ENCODE data around the gene LKAAEAR1.

LKAAEAR1 gene

DNA sequence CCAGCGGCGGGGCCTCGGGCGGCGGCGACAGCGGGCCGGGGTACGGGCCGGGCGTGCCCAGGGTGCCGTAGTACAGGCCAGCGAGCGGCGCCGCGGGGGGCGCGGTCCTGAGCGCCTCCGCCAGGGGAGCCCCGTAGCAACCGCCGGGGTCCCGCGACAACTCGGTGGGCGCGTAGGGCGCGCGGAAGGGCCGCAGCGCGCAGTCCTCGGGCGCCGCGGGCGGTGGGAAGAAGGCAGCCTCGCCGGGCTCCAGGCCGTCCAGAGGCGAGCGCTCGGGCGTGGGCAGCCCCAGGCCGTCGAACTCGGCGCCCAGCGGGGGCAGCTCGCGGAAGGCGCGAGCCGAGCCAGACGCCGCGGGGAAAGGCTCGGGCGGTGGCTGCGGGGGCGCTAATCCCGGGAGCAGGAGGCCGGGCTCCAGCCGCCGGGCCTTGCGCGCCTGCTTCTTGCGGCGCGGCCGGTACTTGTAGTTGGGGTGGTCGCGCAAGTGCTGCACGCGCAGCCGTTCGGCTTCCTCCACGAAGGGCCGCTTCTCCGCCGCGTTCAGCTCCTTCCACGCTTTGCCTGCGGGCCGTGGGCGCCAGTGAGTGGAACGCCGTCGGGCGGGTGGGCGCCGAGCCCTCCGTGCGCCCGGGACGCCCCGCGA lies 35.7 kb downstream of the LKAAEAR1 start:
- no peak for DNase-seq

DNA sequence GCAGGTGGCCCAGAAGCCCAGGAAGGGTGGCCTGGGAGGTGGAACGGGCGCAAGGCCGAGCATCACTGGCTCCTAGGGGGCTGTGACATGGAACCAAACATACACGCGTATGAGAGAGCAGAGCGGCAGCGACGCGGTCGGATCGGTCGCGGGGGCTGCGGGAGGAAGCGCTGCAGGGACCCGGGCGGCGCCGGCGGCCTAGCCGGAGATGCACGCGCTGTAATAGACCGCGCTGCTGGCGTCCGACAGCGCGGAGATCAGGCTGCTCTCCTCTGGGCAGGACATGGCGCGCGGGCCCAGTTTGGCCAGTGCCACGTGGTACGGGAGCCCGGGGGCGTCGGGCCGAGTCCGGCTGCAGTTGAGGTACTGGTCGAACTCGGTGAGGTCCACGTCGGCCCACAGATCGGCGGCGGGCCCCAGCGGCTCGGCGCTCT lies 36.2 kb downstream of the LKAAEAR1 start:
- DNase-seq = no peak

DNA sequence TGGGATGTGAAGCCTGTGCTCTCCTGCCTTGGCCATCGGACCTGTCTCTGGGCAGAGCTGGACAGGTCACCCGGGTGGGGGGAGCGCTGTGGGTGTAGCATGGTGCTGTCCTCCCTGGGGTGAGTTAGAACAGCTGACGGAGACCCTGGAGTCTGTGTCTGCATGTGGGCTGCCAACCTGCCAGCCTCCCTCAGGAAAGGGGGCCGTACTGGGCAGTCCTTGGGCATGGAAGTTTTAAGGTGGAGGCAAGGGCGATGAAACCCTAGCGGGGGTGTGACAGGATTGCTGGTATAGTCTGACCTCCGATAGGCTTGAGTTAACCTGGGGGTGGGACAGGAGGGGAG lies 37.2 kb downstream of the LKAAEAR1 start:
- DNase-seq = no peak

DNA sequence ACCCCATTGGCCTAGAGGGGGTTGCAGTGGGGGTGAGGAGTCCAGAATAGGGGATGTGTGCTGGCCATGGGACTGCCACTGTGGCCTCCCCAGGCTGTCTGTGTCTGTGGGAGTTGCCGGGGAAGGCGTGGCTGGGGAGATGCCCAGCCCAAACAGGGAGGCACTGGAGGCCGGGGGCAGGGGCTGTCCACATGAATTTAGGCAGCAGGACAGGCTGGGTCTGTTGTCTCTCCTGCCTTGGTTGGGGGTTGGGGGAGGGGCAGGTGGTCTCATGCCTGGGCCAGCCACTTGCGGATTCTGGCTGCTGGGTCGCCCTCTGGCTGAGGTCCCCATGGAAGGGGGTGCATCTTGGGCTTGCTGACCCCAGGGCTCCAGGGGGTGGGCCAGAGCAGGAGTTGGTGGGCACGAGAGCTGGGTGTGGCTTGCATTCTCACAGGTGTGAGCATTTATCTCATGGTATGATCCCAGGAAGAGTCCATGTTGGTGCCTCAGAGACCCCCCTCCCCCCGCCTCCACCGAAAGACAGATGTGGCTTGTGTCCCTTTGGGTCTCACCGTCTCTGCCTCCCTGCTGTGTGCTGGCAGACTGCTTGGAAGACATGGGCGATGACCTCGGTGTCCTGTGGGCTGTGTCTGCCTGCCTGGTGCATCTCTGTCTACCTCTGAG lies 38.7 kb downstream of the LKAAEAR1 start:
- DNase-seq = no peak

DNA sequence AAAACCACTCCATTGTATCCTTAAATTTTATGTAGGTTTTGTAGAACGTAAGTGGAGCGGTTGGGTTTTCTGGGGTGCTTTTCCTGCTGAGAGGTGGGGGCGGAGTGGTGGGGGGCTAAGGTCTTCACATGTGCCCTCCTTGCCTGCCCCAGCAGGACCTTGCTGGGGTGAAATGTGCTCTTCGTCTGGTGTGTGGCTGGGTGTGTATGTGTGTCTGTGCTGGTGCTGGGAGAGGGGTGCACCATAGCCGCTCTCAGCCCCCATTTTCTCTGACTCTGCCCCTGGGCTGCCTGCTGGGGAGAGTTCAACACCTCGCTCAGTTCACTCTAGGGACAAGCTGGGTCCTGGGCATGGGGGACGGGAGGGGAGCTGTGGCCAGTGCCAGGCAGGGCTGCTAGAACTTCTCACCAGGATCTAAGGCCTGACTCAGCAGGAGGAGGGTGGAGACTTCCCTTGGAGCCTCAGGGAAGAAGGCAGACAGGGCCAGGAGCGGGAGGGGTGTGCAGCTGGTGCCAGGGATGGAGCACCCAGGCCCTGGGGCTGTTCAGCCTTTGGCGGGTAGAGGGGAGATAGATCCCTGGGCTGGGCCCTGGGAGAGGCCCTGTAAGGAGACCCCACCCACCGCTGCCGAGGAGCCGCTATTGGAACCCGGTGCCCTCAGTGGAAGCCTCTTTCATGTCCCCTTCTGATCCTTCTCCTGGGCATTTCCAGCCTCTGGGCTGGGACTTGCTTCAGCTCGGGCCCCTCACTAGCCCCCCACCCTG lies 39.5 kb downstream of the LKAAEAR1 start:
- DNase-seq = no peak

DNA sequence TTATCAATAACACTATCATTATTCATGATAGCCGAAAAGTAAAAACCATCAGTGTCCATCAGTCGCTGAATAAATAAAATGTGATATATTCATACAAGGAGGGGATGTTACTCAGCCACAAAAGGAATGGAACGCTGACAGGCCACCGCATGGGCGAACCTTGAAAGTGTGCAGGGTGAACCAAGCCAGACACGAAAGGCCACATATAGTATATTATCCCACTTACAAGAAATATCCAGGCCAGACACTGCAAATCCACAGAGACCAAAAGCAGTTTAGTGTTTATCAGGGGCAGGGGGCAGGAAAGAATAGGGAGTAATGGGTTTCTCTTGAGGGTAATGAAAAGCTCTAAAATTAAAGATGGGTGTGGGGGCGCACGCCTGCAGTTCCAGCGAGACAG lies 40.4 kb downstream of the LKAAEAR1 start:
- no peak for DNase-seq

DNA sequence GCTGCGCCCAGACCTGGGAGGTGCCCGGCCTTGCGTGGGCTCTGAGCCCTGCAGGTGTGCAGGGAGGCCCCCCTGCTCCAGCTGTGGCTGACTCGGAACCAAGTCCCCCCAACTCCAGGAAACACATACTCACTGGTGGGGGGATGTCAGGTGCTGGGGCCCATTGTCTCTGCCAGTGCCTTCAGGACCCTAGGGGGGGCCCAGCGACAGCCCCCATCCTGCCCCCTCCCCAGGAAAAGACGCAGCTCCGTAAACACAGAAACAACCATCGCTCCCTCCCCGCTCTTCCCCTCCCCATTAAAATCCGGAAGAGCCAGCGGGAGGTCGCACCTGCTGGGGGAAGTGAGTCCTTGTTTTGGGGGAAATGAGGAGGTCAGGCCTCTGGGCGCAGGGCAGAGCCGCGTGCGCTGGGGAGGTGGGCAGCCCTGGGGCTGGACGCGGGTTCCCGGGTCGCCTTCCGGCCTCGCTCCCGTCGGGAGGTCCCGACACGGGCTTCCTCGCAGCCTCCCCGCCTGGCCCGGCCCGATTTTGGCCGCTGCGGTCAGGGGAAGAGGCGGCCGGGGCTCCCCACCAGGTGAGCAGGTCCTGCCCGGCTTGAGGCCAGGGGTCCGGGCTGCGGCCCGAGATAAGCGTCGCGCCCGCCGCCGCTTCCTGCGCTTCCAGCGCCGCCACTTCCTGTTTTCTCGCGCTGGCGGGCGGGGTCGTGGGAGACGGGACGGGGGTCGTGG lies 42.0 kb downstream of the LKAAEAR1 start:
- DNase-seq = no peak

DNA sequence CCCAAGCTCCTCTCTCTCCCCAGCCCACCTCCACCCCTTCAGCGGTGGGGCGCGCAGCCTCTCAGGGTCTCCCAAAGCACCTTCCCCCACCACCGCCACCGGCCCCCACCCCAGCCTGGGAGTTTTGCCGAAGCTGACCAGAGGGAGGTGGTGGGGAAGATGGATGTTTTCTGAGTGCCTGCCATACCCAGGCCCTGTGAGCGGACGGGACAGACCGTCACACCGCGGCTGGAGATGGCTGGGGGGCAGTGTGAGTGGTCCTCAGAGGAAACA lies 42.5 kb downstream of the LKAAEAR1 start:
- DNase-seq = no peak

DNA sequence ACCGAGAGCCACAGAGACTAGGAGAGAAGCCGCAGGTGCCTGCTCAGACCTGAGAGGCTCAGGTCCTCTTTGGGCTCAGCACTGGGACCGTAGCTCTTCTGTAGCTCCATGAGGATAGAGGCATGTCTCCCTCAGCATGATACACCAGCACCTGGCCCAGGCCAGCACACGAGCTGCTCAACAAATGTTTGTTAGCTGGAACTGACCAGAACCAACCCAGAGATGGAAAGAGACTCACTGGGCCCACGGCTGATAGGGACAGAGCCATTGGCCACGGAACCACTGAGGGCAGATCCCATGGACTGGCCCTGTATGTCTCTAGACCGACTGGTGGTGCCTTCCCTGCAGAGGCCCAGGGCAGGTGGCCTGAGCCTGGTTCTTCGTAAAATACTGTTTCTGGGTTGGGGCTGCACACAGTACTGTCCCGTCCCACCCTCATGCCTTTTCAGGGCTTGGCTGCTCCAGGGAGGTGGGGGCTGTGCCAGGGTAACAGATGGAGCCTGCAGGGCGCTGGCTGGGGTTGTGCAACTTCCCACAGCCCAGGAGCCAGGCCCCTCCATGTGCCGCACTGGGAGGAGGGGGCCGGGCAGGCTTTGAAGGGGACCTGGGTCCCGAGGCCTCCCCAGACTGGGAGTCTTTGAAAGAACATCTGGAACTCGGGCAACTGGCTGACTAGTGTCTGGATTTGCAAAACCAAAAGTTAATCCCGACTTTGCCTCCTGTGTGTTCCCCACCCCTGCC lies 43.0 kb downstream of the LKAAEAR1 start:
- no peak for DNase-seq

DNA sequence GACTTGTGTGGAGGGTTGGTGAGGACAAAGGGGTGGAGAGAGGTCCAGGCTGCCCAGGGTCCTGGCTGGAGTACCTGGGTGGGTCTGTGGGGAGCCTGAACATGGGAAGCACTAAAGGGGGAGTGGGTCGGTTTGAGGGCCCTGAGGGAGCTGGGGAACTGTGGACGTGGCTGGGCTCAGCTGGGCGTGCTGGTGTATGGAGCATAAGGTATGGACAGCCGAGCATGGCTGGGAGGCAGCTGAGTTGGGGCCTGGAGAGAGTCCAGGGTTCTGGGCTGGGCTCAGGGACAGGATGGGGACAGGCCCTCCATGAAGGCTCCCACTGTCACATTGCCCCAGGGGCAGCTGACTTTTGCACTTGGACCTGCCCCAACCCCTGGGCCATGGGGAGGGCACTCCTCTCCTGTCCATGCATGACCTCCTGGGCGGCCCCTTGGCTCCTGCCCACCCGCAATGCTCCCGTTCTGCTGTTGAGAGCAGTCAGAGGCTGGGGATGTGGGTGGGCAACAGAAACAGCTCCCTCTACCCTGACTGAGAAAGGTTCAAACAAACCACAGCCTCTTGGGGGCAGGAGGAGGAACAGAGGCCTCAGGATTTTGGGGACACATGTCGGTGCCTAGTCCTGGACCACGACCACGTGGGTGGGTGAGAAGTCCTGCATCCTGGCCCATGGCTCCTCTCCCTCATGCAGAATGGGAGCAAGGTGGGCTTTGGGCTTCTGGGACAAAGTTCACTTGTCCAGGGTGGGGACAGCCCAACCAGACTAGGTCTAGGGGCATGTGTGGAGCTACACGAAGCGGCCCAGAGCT lies 43.8 kb downstream of the LKAAEAR1 start:
- DNase-seq = no peak

DNA sequence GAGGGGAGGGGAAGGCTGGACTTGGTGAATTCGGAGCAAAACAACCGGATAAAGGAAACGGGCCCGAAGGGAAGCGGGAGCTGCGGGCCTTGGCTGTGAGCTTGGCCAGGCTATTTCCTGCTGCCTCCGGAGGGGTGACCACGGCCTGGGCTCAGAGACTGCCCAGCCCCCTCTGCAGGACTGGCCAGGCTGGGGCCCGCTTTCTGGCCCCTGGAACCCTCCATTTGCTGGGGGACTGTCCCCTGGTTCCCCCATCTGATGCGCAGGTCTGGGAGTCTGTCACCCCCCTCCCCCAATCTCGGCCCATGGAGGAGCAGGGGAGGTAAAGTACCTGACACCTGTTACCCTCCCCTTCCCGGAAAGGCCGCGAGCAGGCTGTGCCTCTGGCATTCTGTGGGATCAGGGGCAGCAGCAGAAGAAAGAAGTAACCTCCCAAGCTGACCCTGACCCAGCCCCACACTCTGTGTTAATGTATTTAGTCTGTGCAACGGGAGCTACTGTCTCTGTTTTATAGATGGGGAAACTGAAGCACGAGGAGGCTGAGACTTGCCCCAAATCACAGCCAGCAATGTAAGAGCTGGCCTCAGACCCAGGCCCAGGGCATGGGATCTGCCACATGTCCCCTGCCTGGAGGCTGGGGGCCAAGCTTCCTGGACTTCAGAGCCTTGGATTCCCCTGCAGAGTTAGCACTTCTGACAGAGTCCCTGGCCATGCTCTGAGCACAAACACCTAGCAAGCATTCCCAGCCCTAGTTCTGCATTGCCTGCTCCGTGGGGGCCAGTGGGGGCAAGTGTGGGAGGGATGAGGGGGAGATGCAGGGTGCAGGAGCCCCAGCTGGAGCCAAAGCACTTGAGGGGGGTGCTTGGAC lies 44.7 kb downstream of the LKAAEAR1 start:
- DNase-seq = no peak

DNA sequence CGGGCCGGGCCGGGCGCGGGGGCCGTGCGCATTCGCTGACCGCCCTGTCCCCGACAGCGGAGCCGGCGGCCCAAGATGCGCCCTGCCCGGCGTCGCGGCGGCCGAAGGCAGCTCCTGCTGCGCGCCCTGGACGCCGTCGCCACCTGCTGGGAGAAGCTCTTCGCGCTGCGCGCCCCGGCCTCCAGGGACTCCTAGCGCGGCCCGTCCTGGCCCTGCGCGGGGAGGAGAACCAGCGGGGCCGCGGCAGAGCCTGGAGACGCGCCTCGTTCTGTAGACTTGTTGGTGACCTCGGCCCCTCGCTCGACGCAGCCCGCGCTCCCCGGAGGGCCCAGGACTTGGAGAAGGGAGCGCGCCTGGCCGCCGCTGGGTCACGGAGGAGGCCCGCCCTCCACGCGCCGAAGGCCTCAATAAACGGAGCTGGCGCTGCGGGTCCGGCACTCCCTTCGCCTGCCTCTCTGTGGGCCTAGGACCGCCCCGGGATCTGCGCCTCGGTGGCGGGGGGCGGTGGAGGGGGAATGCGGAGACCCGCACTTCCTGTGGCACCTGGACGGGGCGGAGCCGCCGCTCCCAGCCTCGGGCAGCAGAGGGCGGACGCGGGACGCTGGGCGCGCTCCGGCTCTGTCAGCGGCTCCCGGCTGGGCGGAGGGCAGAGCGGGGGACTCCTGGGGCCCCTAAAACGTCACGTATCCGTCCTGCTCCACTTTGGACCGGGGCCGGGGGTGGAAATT lies 45.5 kb downstream of the LKAAEAR1 start:
- peak; percentile 49 to 64 for DNase-seq

DNA sequence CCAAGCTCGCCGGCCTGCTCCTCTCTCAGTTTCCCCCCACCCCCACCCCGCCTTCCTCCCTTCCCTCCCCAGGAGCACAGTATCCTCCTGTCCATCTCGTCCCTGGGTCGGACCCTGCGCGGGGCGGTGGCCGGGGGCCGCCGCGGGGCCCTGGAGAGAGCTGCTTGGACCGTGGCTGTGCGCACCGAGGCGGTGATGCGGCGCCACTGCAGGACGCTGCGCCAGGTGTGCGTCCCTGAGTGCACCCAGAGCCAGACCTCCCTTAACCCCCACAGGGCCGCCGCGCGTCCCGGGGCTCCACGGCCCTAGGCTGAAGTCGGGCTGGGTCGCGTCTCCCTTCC lies 46.0 kb downstream of the LKAAEAR1 start:
- DNase-seq = no peak

DNA sequence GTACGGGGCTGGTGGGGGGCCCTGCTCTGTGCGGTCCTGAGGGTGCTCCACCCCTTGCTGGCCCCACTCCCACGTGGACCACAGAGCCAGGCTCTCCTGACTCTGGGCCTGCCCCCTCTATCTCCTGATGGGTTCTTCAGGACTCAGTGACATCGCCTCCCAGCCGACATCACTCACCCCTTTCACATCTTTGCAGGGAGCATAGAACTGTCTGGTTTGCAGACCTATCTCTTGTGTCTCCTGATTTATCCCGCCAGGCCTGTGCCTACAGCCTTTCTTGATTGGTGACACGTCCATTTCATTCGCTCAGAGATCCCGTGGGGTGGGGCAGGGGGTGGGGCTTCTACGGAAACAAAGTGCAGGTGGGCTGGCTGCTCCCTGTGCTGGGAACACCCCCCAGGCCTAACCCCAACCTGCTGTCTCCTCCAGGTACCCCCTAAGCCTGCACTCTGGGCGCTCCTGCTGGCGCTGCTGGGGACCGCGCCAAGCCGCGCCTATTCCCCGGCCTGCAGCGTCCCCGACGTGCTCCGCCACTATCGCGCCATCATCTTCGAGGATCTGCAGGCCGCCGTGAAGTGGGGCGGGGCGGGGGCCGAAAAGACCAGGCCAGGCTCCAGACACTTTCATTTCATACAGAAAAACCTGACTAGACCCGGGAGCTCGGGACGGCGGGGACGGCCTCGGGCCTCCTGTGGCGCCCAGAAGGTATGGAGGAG lies 46.5 kb downstream of the LKAAEAR1 start:
- no peak for DNase-seq

DNA sequence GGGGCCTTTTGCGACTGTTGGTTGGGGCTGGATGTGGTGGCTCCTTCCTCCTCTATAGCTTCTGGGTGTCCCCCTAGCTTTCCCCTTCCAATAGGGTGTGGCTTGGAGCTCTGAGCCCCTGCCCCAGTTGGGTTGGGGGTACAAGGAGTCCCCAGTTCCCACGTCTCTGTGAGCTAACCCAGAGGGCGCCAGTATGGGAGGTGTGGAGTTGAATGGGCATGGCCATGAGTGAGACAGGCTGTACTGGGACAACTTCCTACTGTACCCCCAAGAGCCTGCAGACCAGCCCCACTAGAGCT lies 47.0 kb downstream of the LKAAEAR1 start:
- DNase-seq = no peak

DNA sequence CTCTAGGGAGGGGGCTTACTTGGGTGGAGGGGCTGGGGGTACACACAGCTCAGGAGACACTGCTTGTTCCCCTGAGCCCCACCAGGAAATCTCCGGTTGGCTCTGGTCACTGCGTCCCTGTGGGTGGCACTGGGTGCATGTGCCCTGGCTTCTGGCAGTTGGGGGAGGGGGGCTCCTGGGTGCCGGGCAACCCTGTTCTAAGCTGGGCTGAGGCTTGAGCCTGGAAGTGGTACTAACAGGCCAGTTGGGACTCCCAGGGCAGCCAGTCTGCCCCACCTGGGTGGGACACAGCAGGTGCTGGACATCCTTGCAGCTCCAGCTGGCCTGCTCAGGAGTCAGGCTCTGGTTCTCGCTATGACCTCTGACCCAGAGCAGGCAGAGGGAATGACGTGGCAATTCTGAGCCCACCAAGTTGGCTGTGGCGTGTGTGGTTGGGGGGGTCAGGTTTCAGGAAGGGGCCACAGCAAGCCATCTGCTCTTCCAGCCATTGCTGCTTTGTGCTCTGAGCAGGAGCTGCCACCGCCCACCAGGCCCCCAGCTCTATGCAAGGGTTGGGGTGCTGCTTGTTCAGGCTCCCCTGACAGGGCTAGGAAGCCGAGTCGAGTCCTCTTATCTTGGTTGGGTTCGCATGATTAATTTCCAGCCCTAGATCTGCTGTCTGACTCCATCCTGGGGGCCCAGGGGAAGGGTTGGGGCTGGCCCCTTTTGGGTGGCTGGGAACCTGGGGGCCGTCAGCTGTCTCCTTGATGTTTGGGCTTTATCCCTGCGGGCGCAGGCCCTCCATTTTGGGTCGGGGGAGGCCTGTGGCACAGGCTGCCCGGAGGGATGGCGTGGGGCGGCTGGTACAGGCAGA lies 47.6 kb downstream of the LKAAEAR1 start:
- no peak for DNase-seq

DNA sequence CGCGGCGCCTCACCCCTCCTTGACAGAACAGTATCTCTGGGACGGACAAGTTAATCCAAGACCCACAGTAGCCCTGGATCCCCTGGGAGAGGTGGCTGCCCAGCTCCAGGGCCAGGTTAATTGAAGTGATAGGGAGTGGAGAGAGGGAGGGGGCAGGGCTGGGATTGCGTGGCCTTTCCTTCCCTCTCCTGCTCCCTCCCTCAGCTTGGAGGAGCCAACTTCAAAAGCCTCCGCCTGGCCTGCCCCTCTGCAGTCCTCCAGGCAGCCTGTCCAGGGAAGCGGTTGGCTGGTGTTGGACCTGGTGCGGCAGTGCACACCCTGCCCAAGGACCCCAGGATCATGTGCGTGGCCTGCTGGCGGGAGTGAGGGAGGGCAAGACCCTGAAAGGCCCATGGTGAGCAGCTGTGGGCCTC lies 48.3 kb downstream of the LKAAEAR1 start, which contains the start of gene C20orf204:
Gene C20orf204 (plus strand): TSS at position 250 of the 413 bp plus-strand sequence. CDS start 142 bp downstream, at position 392.
- no peak for DNase-seq

DNA sequence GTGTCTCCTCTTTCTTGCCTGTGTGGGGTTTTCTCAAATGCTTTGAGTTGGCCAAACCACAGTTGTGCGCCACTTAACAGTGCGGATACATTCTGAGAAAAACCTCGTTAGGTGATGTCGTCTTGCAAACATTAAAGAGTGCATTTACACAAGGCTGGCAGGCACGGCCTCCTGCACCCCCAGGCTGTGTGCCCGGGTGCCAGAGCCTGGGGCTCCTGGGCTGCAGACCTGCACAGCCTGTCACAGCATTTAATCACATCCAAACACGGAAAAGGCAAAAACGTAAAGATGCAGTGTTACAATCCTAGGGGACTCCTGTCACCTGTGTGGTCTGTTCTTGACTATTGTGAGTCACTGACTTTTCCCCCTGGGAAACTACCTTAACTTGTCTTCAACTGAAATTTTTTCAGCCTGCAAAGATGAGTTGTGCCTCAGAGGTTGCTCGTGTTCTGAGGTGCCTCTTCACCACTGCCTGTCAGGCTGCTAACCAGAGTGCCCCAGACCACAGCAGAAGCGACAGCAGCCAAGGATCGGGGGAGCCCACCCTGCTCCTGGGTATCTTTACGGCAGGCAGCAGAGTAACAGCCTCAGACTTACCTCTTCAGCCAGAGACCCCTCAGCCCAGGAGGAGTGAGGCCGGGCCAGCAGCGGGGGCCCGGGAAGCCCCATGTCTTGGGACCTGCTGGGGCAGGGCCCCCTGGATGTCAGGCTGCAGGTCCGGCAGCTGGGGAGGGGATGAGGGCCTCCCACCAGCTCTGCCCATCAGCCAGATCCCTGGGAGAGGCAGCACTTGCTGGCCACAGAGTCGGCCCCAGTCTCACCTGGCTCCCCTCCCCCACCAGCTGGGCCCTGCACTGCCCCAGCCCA lies 48.9 kb downstream of the LKAAEAR1 start:
- DNase-seq = no peak
